HepG2 (cell line): ENCODE measurements around the gene TRMT1. TPM values are rescaled to one million over a fixed set of nuclear protein-coding genes. Genes with fewer than 3 reads are reported as not detected.

ENCODE experiments used
- ATRX ChIP-seq: sonication (generic); formaldehyde crosslinking; IDR thresholded peaks from 2 replicates; pipeline ENCODE4 v1.4.0; 2020; ENCODE audit warnings: missing genetic modification reagents, borderline replicate concordance
- BHLHE40 ChIP-seq: IDR thresholded peaks from 2 replicates; pipeline ENCODE4 v1.6.1; 2011; ENCODE audit warnings: low read length, improper control_type of control experiment
- ERF ChIP-seq: IDR thresholded peaks from 2 replicates; pipeline ENCODE4 v1.6.1; 2018; ENCODE audit warnings: missing biosample characterization, missing genetic modification reagents
- FOSL1 ChIP-seq: sonication (generic); formaldehyde crosslinking; IDR thresholded peaks from 2 replicates; pipeline ENCODE4 v1.9.0; 2021; ENCODE audit warnings: missing genetic modification reagents, borderline replicate concordance
- FOXP1 ChIP-seq, 2 experiments: fragments of 450-650 bp in 1 of 2; IDR thresholded peaks; 2 replicates each; pipeline ENCODE4 v1.6.1; 2017 to 2018; ENCODE audit warnings: antibody characterized with exemption in 1 of 2
- GMEB1 ChIP-seq: sonication (generic); formaldehyde crosslinking; IDR thresholded peaks from 2 replicates; pipeline ENCODE4 v1.5.1; 2020; ENCODE audit warnings: missing genetic modification reagents, mild to moderate bottlenecking, borderline replicate concordance
- GZF1 ChIP-seq: sonication (generic); formaldehyde crosslinking; IDR thresholded peaks from 2 replicates; pipeline ENCODE4 v1.5.1; 2020; ENCODE audit warnings: mild to moderate bottlenecking, missing genetic modification reagents
- HES4 ChIP-seq: sonication (generic); formaldehyde crosslinking; IDR thresholded peaks from 2 replicates; pipeline ENCODE4 v1.9.0; 2021; ENCODE audit warnings: mild to moderate bottlenecking, missing genetic modification reagents, borderline replicate concordance
- HMG20A ChIP-seq: IDR thresholded peaks from 2 replicates; pipeline ENCODE4 v1.6.1; 2016; ENCODE audit warnings: borderline replicate concordance
- KAT8 ChIP-seq: IDR thresholded peaks from 2 replicates; pipeline ENCODE4 v1.6.1; 2016; ENCODE audit warnings: missing genetic modification reagents, missing compliant biosample characterization
- MTA1 ChIP-seq: sonication (generic); formaldehyde crosslinking; IDR thresholded peaks from 2 replicates; pipeline ENCODE4 v1.4.0; 2020; ENCODE audit warnings: missing genetic modification reagents, mild to moderate bottlenecking, borderline replicate concordance
- ONECUT2 ChIP-seq: sonication (generic); formaldehyde crosslinking; IDR thresholded peaks from 2 replicates; pipeline ENCODE4 v1.4.0; 2020; ENCODE audit warnings: missing genetic modification reagents
- RXRB ChIP-seq: IDR thresholded peaks from 2 replicates; pipeline ENCODE4 v1.6.1; 2016; ENCODE audit warnings: borderline replicate concordance, missing genetic modification reagents, missing compliant biosample characterization
- SP4 ChIP-seq: sonication (generic); formaldehyde crosslinking; IDR thresholded peaks from 2 replicates; pipeline ENCODE4 v1.8.1; 2023; ENCODE audit warnings: mild to moderate bottlenecking, missing genetic modification reagents
- TSC22D2 ChIP-seq: sonication (generic); formaldehyde crosslinking; IDR thresholded peaks from 2 replicates; pipeline ENCODE4 v1.5.1; 2020; ENCODE audit warnings: missing genetic modification reagents, mild to moderate bottlenecking, borderline replicate concordance
- ZFP90 ChIP-seq: sonication (generic); formaldehyde crosslinking; IDR thresholded peaks from 2 replicates; pipeline ENCODE4 v1.8.0; 2022; ENCODE audit warnings: missing genetic modification reagents, mild to moderate bottlenecking, inconsistent platforms, borderline replicate concordance
- ZNF34 ChIP-seq: sonication (generic); formaldehyde crosslinking; IDR thresholded peaks from 2 replicates; pipeline ENCODE4 v1.4.0; 2020; ENCODE audit warnings: mild to moderate bottlenecking, missing genetic modification reagents, borderline replicate concordance
- ZNF362 ChIP-seq: sonication (generic); formaldehyde crosslinking; IDR thresholded peaks from 2 replicates; pipeline ENCODE4 v1.4.0; 2020; ENCODE audit warnings: missing genetic modification reagents, mild to moderate bottlenecking, borderline replicate concordance
- ZNF558 ChIP-seq: sonication (generic); formaldehyde crosslinking; IDR thresholded peaks from 2 replicates; pipeline ENCODE4 v1.9.0; 2022; ENCODE audit warnings: mild to moderate bottlenecking, missing genetic modification reagents, borderline replicate concordance
- ZNF598 ChIP-seq: sonication (generic); formaldehyde crosslinking; IDR thresholded peaks from 2 replicates; pipeline ENCODE4 v1.5.1; 2020; ENCODE audit warnings: mild to moderate bottlenecking, missing genetic modification reagents, borderline replicate concordance
- ZNF607 ChIP-seq: sonication (generic); formaldehyde crosslinking; IDR thresholded peaks from 2 replicates; pipeline ENCODE4 v1.5.1; 2020; ENCODE audit warnings: missing genetic modification reagents, mild to moderate bottlenecking, borderline replicate concordance
- ZNF749 ChIP-seq: sonication (generic); formaldehyde crosslinking; IDR thresholded peaks from 2 replicates; pipeline ENCODE4 v1.8.0; 2022; ENCODE audit warnings: mild to moderate bottlenecking, missing genetic modification reagents, moderate library complexity, borderline replicate concordance
- polyA plus RNA-seq, 8 experiments: library from polyadenylated mRNA; depleted of rRNA in 3 of 8; stranded (reverse) in 7 of 8; unstranded in 1 of 8; fragments of >200 nt; fragmentation: Illumina TruSeq in 4 of 8; extraction: Trizol in 4 of 8; gene quantifications; 2 replicates each; pipeline versions ENCODE4 v1.2.1 to v1.2.3, GENCODE V29; 2011 to 2016; ENCODE audit warnings: low read depth in 4 of 8, missing spikeins in 1 of 8, mixed read lengths in 1 of 8; ENCODE audit not compliant: insufficient read depth in 1 of 8
- total RNA-seq, 5 experiments: library from RNA; depleted of rRNA; stranded (reverse); fragments of >200 nt; fragmentation: Illumina TruSeq; extraction: Trizol; gene quantifications; 2 replicates each; pipeline ENCODE4 v1.2.3, GENCODE V29; 2016; ENCODE audit warnings: low read depth in 1 of 5
- TF ChIP-seq, protein P1 (sequence below): sonication (generic); formaldehyde crosslinking; IDR thresholded peaks from 2 replicates; pipeline ENCODE4 v1.5.1; 2020; ENCODE audit warnings: missing genetic modification reagents, mild to moderate bottlenecking, borderline replicate concordance
- TF ChIP-seq, protein P2 (sequence below): fragments of 450-650 bp; IDR thresholded peaks from 2 replicates; pipeline ENCODE4 v1.6.1; 2016

TRMT1 gene
- total and polyA plus RNA-seq, 2 of the 13 experiments (the other 11 are each of a cell fraction or from before 2014, with no cell fraction given), result 35.5 to 44.1 TPM

- TF ChIP-seq ZNF34 (0 out of 2 replicates have a peak, but pooled peaks have one; percentile 80), ZNF362 (CRISPR knock-in tag) (peak; percentile 43; the same call in 1 of the 2 replicates), BHLHE40 (peak; percentile 94), MTA1 (CRISPR knock-in tag) (peak; percentile 74; the same call in 1 of the 2 replicates), ZNF558 (CRISPR knock-in tag) (0 out of 2 replicates have a peak, but pooled peaks have one; percentile 79), ZNF598 (CRISPR knock-in tag) (no peak), HMG20A (no peak; the same call in 1 of the 2 replicates), ERF (CRISPR knock-in tag) (peak; percentile 71; the same call in 1 of the 2 replicates), GZF1 (0 out of 2 replicates have a peak, but pooled peaks have one; percentile 42), GMEB1 (CRISPR knock-in tag) (peak; percentile 93), ATRX (CRISPR knock-in tag) (no peak), SP4 (CRISPR knock-in tag) (peak; percentile 85), ZNF607 (CRISPR knock-in tag) (peak; percentile 81; the same call in 1 of the 2 replicates), RXRB (CRISPR knock-in tag) (peak; percentile 77; the same call in 1 of the 2 replicates), KAT8 (CRISPR knock-in tag) (peak; percentile 92), TSC22D2 (CRISPR knock-in tag) (0 out of 2 replicates have a peak, but pooled peaks have one; percentile 51), ZFP90 (peak; percentile 37), ONECUT2 (no peak), FOSL1 (CRISPR knock-in tag) (no peak), ZNF749 (CRISPR knock-in tag) (no peak), HES4 (CRISPR knock-in tag) (0 out of 2 replicates have a peak, but pooled peaks have one; percentile 25), FOXP1 (IDR thresholded peaks at IDR 0.05) (no peak), FOXP1 (CRISPR knock-in tag; IDR thresholded peaks at IDR 0.05) (peak; percentile 38; the same call in 1 of the 2 replicates)
- TF ChIP-seq, protein P1, sequence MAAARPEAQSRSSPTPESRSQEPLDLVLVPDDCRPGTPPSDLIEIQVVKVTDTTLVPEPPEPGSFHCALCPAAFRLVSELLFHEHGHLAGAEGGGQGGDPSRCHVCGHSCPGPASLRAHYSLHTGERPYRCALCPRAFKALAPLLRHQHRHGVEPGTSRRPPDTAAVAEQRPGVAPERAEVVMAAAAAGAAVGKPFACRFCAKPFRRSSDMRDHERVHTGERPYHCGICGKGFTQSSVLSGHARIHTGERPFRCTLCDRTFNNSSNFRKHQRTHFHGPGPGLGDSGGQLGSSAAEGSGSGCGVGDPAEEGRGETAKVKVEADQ (CRISPR knock-in tag), result no peak; the same call in 1 of the 2 replicates
- TF ChIP-seq, protein P2, sequence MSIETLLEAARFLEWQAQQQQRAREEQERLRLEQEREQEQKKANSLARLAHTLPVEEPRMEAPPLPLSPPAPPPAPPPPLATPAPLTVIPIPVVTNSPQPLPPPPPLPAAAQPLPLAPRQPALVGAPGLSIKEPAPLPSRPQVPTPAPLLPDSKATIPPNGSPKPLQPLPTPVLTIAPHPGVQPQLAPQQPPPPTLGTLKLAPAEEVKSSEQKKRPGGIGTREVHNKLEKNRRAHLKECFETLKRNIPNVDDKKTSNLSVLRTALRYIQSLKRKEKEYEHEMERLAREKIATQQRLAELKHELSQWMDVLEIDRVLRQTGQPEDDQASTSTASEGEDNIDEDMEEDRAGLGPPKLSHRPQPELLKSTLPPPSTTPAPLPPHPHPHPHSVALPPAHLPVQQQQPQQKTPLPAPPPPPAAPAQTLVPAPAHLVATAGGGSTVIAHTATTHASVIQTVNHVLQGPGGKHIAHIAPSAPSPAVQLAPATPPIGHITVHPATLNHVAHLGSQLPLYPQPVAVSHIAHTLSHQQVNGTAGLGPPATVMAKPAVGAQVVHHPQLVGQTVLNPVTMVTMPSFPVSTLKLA, result peak; percentile 62
These were observed 33.8 kb upstream of the TRMT1 start, which contains the start of the genes IER2 and STX10 (continued) for GRCh38 chr19:13150187-13150930.
